Activated naive CD4-positive, alpha-beta T cell treated with anti-CD3 and anti-CD28 coated beads, Interleukin-2, amount 10 ng/mL, durations not matched to agents 7 days and 5 days (primary cell): ENCODE data around the gene TMEM41B.

Experiments used
- CTCF ChIA-PET: fragments of 350-600 bp; sonication (Branson Sonifier 250); formaldehyde crosslinking; loops from one replicate; lab custom pipeline; 2021; ENCODE audit warnings: antibody characterized with exemption; lab: Charles Lee
- DNase-seq: peaks from one replicate; pipeline ENCODE4 v3.0.0-alpha.2; 2020
- H3K27ac Mint-ChIP-seq: one replicate; pipeline ENCODE4 v1.8.0; 2021; ENCODE audit warnings: mild to moderate bottlenecking, moderate library complexity, mixed read lengths
- H3K27me3 Mint-ChIP-seq: one replicate; pipeline ENCODE4 v1.8.0; 2021; ENCODE audit warnings: mild to moderate bottlenecking, mixed read lengths
- H3K36me3 Mint-ChIP-seq: one replicate; pipeline ENCODE4 v1.8.0; 2021; ENCODE audit warnings: mixed read lengths
- H3K4me1 Mint-ChIP-seq: one replicate; pipeline ENCODE4 v1.8.0; 2021; ENCODE audit warnings: mixed read lengths
- H3K4me3 Mint-ChIP-seq: one replicate; pipeline ENCODE4 v1.8.0; 2021; ENCODE audit warnings: mild to moderate bottlenecking, moderate library complexity, mixed read lengths
- H3K9me3 Mint-ChIP-seq: one replicate; pipeline ENCODE4 v1.8.0; 2021; ENCODE audit warnings: mixed read lengths

TMEM41B gene

GRCh38 chr11:9277176-9277575, 37.2 kb downstream of the TMEM41B start:
- CTCF ChIA-PET, result interaction anchor here (1.2 to 1.8 kb wide), 4 partner anchors 61 to 229 kb away, joined by 3 to 6 read pairs (median 3); no protein-coding TSS in a partner anchor
- no peak for DNase-seq
- H3K9me3 Mint-ChIP-seq, result no peaks in the 10 kb centered on the region

GRCh38 chr11:9276571-9276970, 37.8 kb downstream of the TMEM41B start:
- H3K4me3 Mint-ChIP-seq, result no peak overlapping the region
- H3K27ac Mint-ChIP-seq, result no peak overlapping the region
- CTCF ChIA-PET, result interaction anchor here (1.2 to 1.8 kb wide), 3 partner anchors 110 to 230 kb away, joined by 3 to 6 read pairs (median 3); no protein-coding TSS in a partner anchor
- H3K9me3 Mint-ChIP-seq, result no peaks in the 10 kb centered on the region
- H3K4me1 Mint-ChIP-seq, result peaks cover 22% of the 10 kb centered on the region
- peaks cover 15% of the 10 kb centered on the region for H3K36me3 Mint-ChIP-seq
- H3K27me3 Mint-ChIP-seq, result peaks cover 10% of the 10 kb centered on the region
- DNase-seq, result no peak

More at GRCh38 chr11:9277176-9277575, 37.2 kb downstream of the TMEM41B start:
- no peak overlapping the region for H3K4me3 Mint-ChIP-seq
- peaks cover 7% of the 10 kb centered on the region for H3K27me3 Mint-ChIP-seq
- no peak overlapping the region for H3K27ac Mint-ChIP-seq
- H3K36me3 Mint-ChIP-seq, result peaks cover 16% of the 10 kb centered on the region
- peaks cover 22% of the 10 kb centered on the region for H3K4me1 Mint-ChIP-seq

- H3K27me3 Mint-ChIP-seq, result peaks cover 12% of the 10 kb centered on the region
- no peak overlapping the region for H3K27ac Mint-ChIP-seq
- no peaks in the 10 kb centered on the region for H3K9me3 Mint-ChIP-seq
- peaks cover 5% of the 10 kb centered on the region for H3K36me3 Mint-ChIP-seq
- no peak for DNase-seq
- CTCF ChIA-PET, result interaction anchor here (1.2 kb wide), 2 partner anchors 38 to 233 kb away, joined by 3 read pairs; no protein-coding TSS in a partner anchor
- no peak overlapping the region for H3K4me3 Mint-ChIP-seq
- peaks cover 4% of the 10 kb centered on the region for H3K4me1 Mint-ChIP-seq
Observed at GRCh38 chr11:9274499-9275258, 39.7 kb downstream of the TMEM41B start.

GRCh38 chr11:9273376-9274336, 40.7 kb downstream of the TMEM41B start:
- CTCF ChIA-PET, result interaction anchor here (0.7 to 1.2 kb wide), 2 partner anchors 39 to 40 kb away, joined by 3 read pairs; no protein-coding TSS in a partner anchor
- Mint-ChIP-seq H3K27ac (no peak overlapping the region), H3K4me1 (peaks cover 4% of the 10 kb centered on the region), H3K36me3 (peaks cover 5% of the 10 kb centered on the region), H3K9me3 (no peaks in the 10 kb centered on the region), H3K27me3 (peaks cover 23% of the 10 kb centered on the region), H3K4me3 (no peak overlapping the region)
- no peak for DNase-seq

- DNase-seq, result no peak
- H3K4me3 Mint-ChIP-seq, result no peak overlapping the region
- peaks cover 5% of the 10 kb centered on the region for H3K36me3 Mint-ChIP-seq
- H3K9me3 Mint-ChIP-seq, result no peaks in the 10 kb centered on the region
- H3K27me3 Mint-ChIP-seq, result peaks cover 53% of the 10 kb centered on the region
- H3K27ac Mint-ChIP-seq, result no peak overlapping the region
- H3K4me1 Mint-ChIP-seq, result peaks cover 14% of the 10 kb centered on the region
- CTCF ChIA-PET, result no interaction called here
Observed at GRCh38 chr11:9269492-9270013, 44.8 kb downstream of the TMEM41B start.

GRCh38 chr11:9267680-9268079, 46.7 kb downstream of the TMEM41B start:
- DNase-seq, result no peak
- peaks cover 51% of the 10 kb centered on the region for H3K27me3 Mint-ChIP-seq
- CTCF ChIA-PET, result no interaction called here
- no peak overlapping the region for H3K4me3 Mint-ChIP-seq
- no peak overlapping the region for H3K27ac Mint-ChIP-seq
- H3K4me1 Mint-ChIP-seq, result peaks cover 24% of the 10 kb centered on the region
- H3K36me3 Mint-ChIP-seq, result peaks cover 13% of the 10 kb centered on the region
- H3K9me3 Mint-ChIP-seq, result no peaks in the 10 kb centered on the region

- Mint-ChIP-seq H3K4me3 (no peak overlapping the region), H3K27me3 (peaks cover 47% of the 10 kb centered on the region), H3K4me1 (peaks cover 30% of the 10 kb centered on the region), H3K27ac (no peak overlapping the region), H3K36me3 (peaks cover 16% of the 10 kb centered on the region), H3K9me3 (no peaks in the 10 kb centered on the region)
- CTCF ChIA-PET, result no interaction called here
- DNase-seq, result no peak
Observed at GRCh38 chr11:9266926-9267325, 47.5 kb downstream of the TMEM41B start.

GRCh38 chr11:9266132-9266736, 48.2 kb downstream of the TMEM41B start:
- H3K27ac Mint-ChIP-seq, result peak overlapping the region; percentile 43
- H3K4me3 Mint-ChIP-seq, result peak overlapping the region; percentile 71
- CTCF ChIA-PET, result interaction anchor here (0.6 kb wide), 1 partner anchor 72 kb away, joined by 3 read pairs; no protein-coding TSS in a partner anchor
- H3K27me3 Mint-ChIP-seq, result peaks cover 47% of the 10 kb centered on the region
- peaks cover 37% of the 10 kb centered on the region for H3K4me1 Mint-ChIP-seq
- DNase-seq, result no peak
- no peaks in the 10 kb centered on the region for H3K9me3 Mint-ChIP-seq
- peaks cover 16% of the 10 kb centered on the region for H3K36me3 Mint-ChIP-seq

- no peaks in the 10 kb centered on the region for H3K9me3 Mint-ChIP-seq
- CTCF ChIA-PET, result interaction anchor here (0.6 to 1.4 kb wide), 3 partner anchors 15 to 100 kb away, joined by 3 to 5 read pairs (median 4); no protein-coding TSS in a partner anchor
- H3K27me3 Mint-ChIP-seq, result peaks cover 47% of the 10 kb centered on the region
- peaks cover 45% of the 10 kb centered on the region for H3K4me1 Mint-ChIP-seq
- peak; percentile 74 for DNase-seq
- H3K4me3 Mint-ChIP-seq, result peak within 1 kb of the TSS; percentile 94
- H3K27ac Mint-ChIP-seq, result peak within 1 kb of the TSS; percentile 94
- H3K36me3 Mint-ChIP-seq, result peaks cover 18% of the 10 kb centered on the region
Observed at GRCh38 chr11:9265211-9266131, 48.9 kb downstream of the TMEM41B start, which contains the start of gene DENND5A. Gene DENND5A (minus strand): TSS chr11:9265350. CDS start chr11:9265069, 281 bp downstream.

- Mint-ChIP-seq H3K9me3 (no peaks in the 10 kb centered on the region), H3K27ac (peak overlapping the region; percentile 94), H3K4me1 (peaks cover 51% of the 10 kb centered on the region), H3K36me3 (peaks cover 21% of the 10 kb centered on the region), H3K27me3 (peaks cover 43% of the 10 kb centered on the region), H3K4me3 (peak overlapping the region; percentile 94)
- CTCF ChIA-PET, result interaction anchor here (0.9 to 1.4 kb wide), 2 partner anchors 16 to 99 kb away, joined by 4 to 5 read pairs; no protein-coding TSS in a partner anchor
- DNase-seq, result peak; percentile 30
Observed at GRCh38 chr11:9264316-9265210, 49.8 kb downstream of the TMEM41B start.

- Mint-ChIP-seq H3K9me3 (no peaks in the 10 kb centered on the region), H3K4me1 (peaks cover 53% of the 10 kb centered on the region), H3K4me3 (peak overlapping the region; percentile 94), H3K27ac (peak overlapping the region; percentile 94), H3K27me3 (peaks cover 36% of the 10 kb centered on the region), H3K36me3 (peaks cover 21% of the 10 kb centered on the region)
- DNase-seq, result peak; percentile 53
- CTCF ChIA-PET, result interaction anchor here (1.4 kb wide), 1 partner anchor 98 kb away, joined by 5 read pairs; no protein-coding TSS in a partner anchor
Observed at GRCh38 chr11:9263840-9264315, 50.5 kb downstream of the TMEM41B start.
